IMR-90 (cell line): ENCODE measurements around the gene CLEC1A. TPM values are rescaled to one million over a fixed set of nuclear protein-coding genes. Genes with fewer than 3 reads are reported as not detected.

Experiments
- ATAC-seq: fragments of 200-7000 bp; cut with Tn5 transposase; 2 replicates; pipeline ENCODE4 v1.9.1; 2020; ENCODE audit warnings: low read depth, mild to moderate bottlenecking, moderate library complexity
- BruUV-seq: library from RNA; stranded (reverse); fragments of 400-500 nt; replicated peaks from 2 replicates; lab custom pipeline; 2021; lab: Mats Ljungman, UMichigan
- CTCF ChIA-PET: fragments of 300-600 bp; formaldehyde crosslinking; extraction: SDS; loops from one replicate; lab custom pipeline; 2021; ENCODE audit warnings: antibody characterized with exemption; lab: Yijun Ruan, JAX
- POLR2A ChIA-PET: fragments of 300-600 bp; sonication (Branson Sonifier 250); formaldehyde crosslinking; loops from one replicate; lab custom pipeline; 2022; ENCODE audit warnings: antibody characterized with exemption; ENCODE audit not compliant: unreplicated experiment; lab: Charles Lee
- DNase-seq: peaks from one replicate; pipeline ENCODE4 v3.0.0; 2013
- H2AFZ ChIP-seq: replicated peaks from 2 replicates; pipeline ENCODE3; 2013; ENCODE audit warnings: low read length, mild to moderate bottlenecking; ENCODE audit not compliant: poor library complexity
- H2AK5ac ChIP-seq: 2 replicates; pipeline ENCODE4 v1.6.1; 2013; ENCODE audit warnings: low read depth, low read length, inconsistent platforms
- H2AK9ac ChIP-seq: replicated peaks from 2 replicates; pipeline ENCODE3; 2013; ENCODE audit warnings: mild to moderate bottlenecking, low read depth, low read length, moderate library complexity; ENCODE audit not compliant: poor library complexity
- H2BK120ac ChIP-seq: 2 replicates; pipeline ENCODE4 v1.6.1; 2013; ENCODE audit warnings: low read depth, low read length, inconsistent platforms
- H2BK15ac ChIP-seq: 3 replicates; pipeline ENCODE4 v1.6.1; 2013; ENCODE audit warnings: low read depth, low read length, inconsistent platforms
- H2BK20ac ChIP-seq: 2 replicates; pipeline ENCODE4 v1.6.1; 2013; ENCODE audit warnings: low read depth, mild to moderate bottlenecking, inconsistent platforms, low read length, moderate library complexity
- H2BK5ac ChIP-seq: 2 replicates; pipeline ENCODE4 v1.6.1; 2013; ENCODE audit warnings: mild to moderate bottlenecking, low read depth, low read length, inconsistent platforms; ENCODE audit not compliant: poor library complexity, severe bottlenecking
- H3K14ac ChIP-seq: replicated peaks from 2 replicates; pipeline ENCODE4 v1.6.1; 2013; ENCODE audit warnings: low read depth, low read length, inconsistent platforms
- H3K18ac ChIP-seq: 2 replicates; pipeline ENCODE4 v1.6.1; 2013; ENCODE audit warnings: low read depth, low read length, control low read depth
- H3K23ac ChIP-seq: 2 replicates; pipeline ENCODE4 v1.6.1; 2013; ENCODE audit warnings: low read depth, low read length, inconsistent platforms
- H3K27ac ChIP-seq: 2 replicates; pipeline ENCODE4 v1.5.1; 2013; ENCODE audit warnings: mild to moderate bottlenecking, control low read depth, low read length; ENCODE audit not compliant: insufficient read depth
- H3K27me3 ChIP-seq: 2 replicates; pipeline ENCODE4 v1.6.1; 2013; ENCODE audit warnings: low read length; ENCODE audit not compliant: control insufficient read depth, insufficient read depth
- H3K36me3 ChIP-seq: 2 replicates; pipeline ENCODE4 v1.6.1; 2013; ENCODE audit warnings: low read length, mixed read lengths; ENCODE audit not compliant: control insufficient read depth, insufficient read depth
- H3K4ac ChIP-seq: 2 replicates; pipeline ENCODE4 v1.6.1; 2013; ENCODE audit warnings: low read depth, low read length, inconsistent platforms
- H3K4me1 ChIP-seq: 2 replicates; pipeline ENCODE4 v1.6.1; 2013; ENCODE audit warnings: low read length, mixed read lengths; ENCODE audit not compliant: control insufficient read depth, insufficient read depth
- H3K4me2 ChIP-seq: 2 replicates; pipeline ENCODE4 v1.6.1; 2013; ENCODE audit warnings: low read depth, mild to moderate bottlenecking, control low read depth, low read length, moderate library complexity
- H3K4me3 ChIP-seq: 2 replicates; pipeline ENCODE4 v1.5.1; 2013; ENCODE audit warnings: low read depth, mild to moderate bottlenecking, control low read depth, low read length, moderate library complexity; ENCODE audit not compliant: insufficient read depth
- H3K56ac ChIP-seq: 2 replicates; pipeline ENCODE4 v1.6.1; 2013; ENCODE audit warnings: low read length, inconsistent platforms; ENCODE audit not compliant: insufficient read depth; ENCODE audit errors: extremely low read depth
- H3K79me1 ChIP-seq, 2 experiments: 2 replicates each; pipeline ENCODE4 v1.6.1; 2013; ENCODE audit warnings: low read length in 2 of 2, inconsistent platforms in 1 of 2, low read depth in 1 of 2
- H3K9ac ChIP-seq: 2 replicates; pipeline ENCODE4 v1.6.1; 2013; ENCODE audit warnings: low read depth, low read length, control low read depth
- H3K9me1 ChIP-seq: 2 replicates; pipeline ENCODE4 v1.6.1; 2013; ENCODE audit warnings: low read length, inconsistent platforms; ENCODE audit not compliant: insufficient read depth
- H3K9me3 ChIP-seq: 2 replicates; pipeline ENCODE4 v1.6.1; 2013; ENCODE audit warnings: low read length; ENCODE audit not compliant: control insufficient read depth, insufficient read depth
- H4K20me1 ChIP-seq: 2 replicates; pipeline ENCODE4 v1.6.1; 2013; ENCODE audit warnings: low read length, inconsistent platforms; ENCODE audit not compliant: insufficient read depth
- H4K5ac ChIP-seq: 2 replicates; pipeline ENCODE4 v1.6.1; 2013; ENCODE audit warnings: mild to moderate bottlenecking, low read depth, low read length, control low read depth
- H4K8ac ChIP-seq, 2 experiments: 2 replicates each; pipeline ENCODE4 v1.6.1; 2013; ENCODE audit warnings: low read depth in 2 of 2, low read length in 2 of 2, control low read depth in 1 of 2, inconsistent platforms in 1 of 2
- H4K91ac ChIP-seq: 2 replicates; pipeline ENCODE4 v1.6.1; 2013; ENCODE audit warnings: low read depth, low read length, inconsistent platforms; ENCODE audit not compliant: insufficient read depth
- BHLHE40 ChIP-seq: fragments of 150-350 bp; IDR thresholded peaks from 2 replicates; pipeline ENCODE4 v1.6.1; 2016; ENCODE audit warnings: mild to moderate bottlenecking, low read depth, low read length
- CEBPB ChIP-seq: IDR thresholded peaks from 2 replicates; pipeline ENCODE4 v1.6.1; 2012; ENCODE audit warnings: low read depth, low read length, improper control_type of control experiment
- ELK1 ChIP-seq: fragments of 150-350 bp; IDR thresholded peaks from 2 replicates; pipeline ENCODE4 v1.6.1; 2016; ENCODE audit warnings: low read depth, mild to moderate bottlenecking, low read length, moderate library complexity, borderline replicate concordance
- FOS ChIP-seq: fragments of 150-350 bp; IDR thresholded peaks from 2 replicates; pipeline ENCODE4 v1.6.1; 2016; ENCODE audit warnings: low read depth, low read length
- RFX5 ChIP-seq: IDR thresholded peaks from 2 replicates; pipeline ENCODE4 v1.8.0; 2012; ENCODE audit warnings: low read depth, mild to moderate bottlenecking, low read length, moderate library complexity
- SMC3 ChIP-seq: fragments of 150-350 bp; IDR thresholded peaks from 2 replicates; pipeline ENCODE4 v1.6.1; 2016; ENCODE audit warnings: low read depth, mild to moderate bottlenecking, antibody characterized with exemption, low read length, moderate library complexity
- USF2 ChIP-seq: fragments of 150-350 bp; IDR thresholded peaks from 2 replicates; pipeline ENCODE4 v1.6.1; 2017; ENCODE audit warnings: mild to moderate bottlenecking, antibody characterized with exemption, low read length, low read depth
- WGBS, 2 experiments: methylation state at CpG; one replicate each; pipeline versions ENCODE4 v1.1.5 to v1.1.7; 2013; ENCODE audit warnings: missing lambda C conversion rate in 2 of 2; ENCODE audit not compliant: insufficient read length in 1 of 2; ENCODE audit errors: extremely low coverage in 2 of 2; 5-methylcytosine and 5-hydroxymethylcytosine counted together
- dilution Hi-C: fragments of 300-500 bp; cut with HindIII; formaldehyde crosslinking; loops from one replicate; pipeline ENCODE4 v1.14.3; 2018; ENCODE audit warnings: low sequenced_read_pairs; ENCODE audit not compliant: unreplicated experiment
- in situ Hi-C: fragments of 300-500 bp; cut with MboI; formaldehyde crosslinking; loops from 3 replicates; pipeline ENCODE4 v1.14.3; 2019; ENCODE audit warnings: low sequenced_read_pairs, inconsistent platforms, mixed read lengths
- intact Hi-C: fragments of 100-400 bp; cut with micrococcal nuclease; formaldehyde crosslinking; loops from 2 replicates; pipeline ENCODE4 v1.10.0; 2022
- polyA plus RNA-seq, 3 experiments: library from polyadenylated mRNA; depleted of rRNA; stranded (reverse); fragments of >200 nt; gene quantifications; 2 replicates each; pipeline ENCODE4 v1.2.3, GENCODE V29; 2012; ENCODE audit warnings: low replicate concordance in 1 of 3
- total RNA-seq: library from RNA; depleted of rRNA; stranded (reverse); fragments of >200 nt; gene quantifications from 2 replicates; pipeline ENCODE4 v1.2.3, GENCODE V29; 2012

The CLEC1A gene
- total and polyA plus RNA-seq, 2 of the 4 experiments (the other 2 are of a cell fraction): not detected

- no peak overlapping the region for H2AK5ac ChIP-seq
- H3K9me3 ChIP-seq: peaks cover 3% of the 10 kb centered on the region
- H2AFZ ChIP-seq: no peak overlapping the region
- no peaks in the 10 kb centered on the region for H3K4me1 ChIP-seq
- ATAC-seq (no peak; the same call in 1 of the 2 replicates), DNase-seq (no peak)
- ChIA-PET POLR2A (interaction anchor here (0.6 kb wide), 1 partner anchor 17 kb away, joined by 5 read pairs; no protein-coding TSS in a partner anchor), CTCF (interaction anchor here (1.6 kb wide), 1 partner anchor 13 kb away, joined by 3 read pairs; no protein-coding TSS in a partner anchor)
- no peaks in the 10 kb centered on the region for H3K9me1 ChIP-seq
- WGBS, 2 experiments: no CpG with 5 or more reads among the region's 1 CpG
- no peak overlapping the region for H2AK9ac ChIP-seq
- no peak overlapping the region for H2BK15ac ChIP-seq
- H3K4me2 ChIP-seq: no peak overlapping the region
- no peak overlapping the region for H3K14ac ChIP-seq
- no peaks in the 10 kb centered on the region for H3K36me3 ChIP-seq
- H2BK20ac ChIP-seq: no peak overlapping the region
- no peak overlapping the region for H2BK120ac ChIP-seq
- no peaks in the 10 kb centered on the region for H4K20me1 ChIP-seq
- no TSS peak for BruUV-seq
- H4K5ac ChIP-seq: no peak overlapping the region
- no peaks in the 10 kb centered on the region for H3K79me1 ChIP-seq
- dilution Hi-C loops: no loop called here
- H3K23ac ChIP-seq: no peak overlapping the region
- H2BK5ac ChIP-seq: no peak overlapping the region
- no peak overlapping the region for H3K4me3 ChIP-seq
- in situ Hi-C loops: no loop called here
- H3K27ac ChIP-seq: no peak overlapping the region
- H3K4ac ChIP-seq: no peak overlapping the region
- H3K18ac ChIP-seq: no peak overlapping the region
- H4K8ac ChIP-seq: no peak overlapping the region
- no peak overlapping the region for H4K91ac ChIP-seq
- TF ChIP-seq ELK1 (no peak), FOS (no peak), SMC3 (no peak), BHLHE40 (no peak), CEBPB (no peak), RFX5 (no peak), USF2 (no peak)
- intact Hi-C loops: loop anchor here (2.0 kb wide), 1 partner anchor 17 kb away; the partner anchor contains the start of gene CLEC7A
- H3K9ac ChIP-seq: no peak overlapping the region
- H3K56ac ChIP-seq: no peak overlapping the region
- H3K27me3 ChIP-seq: no peaks in the 10 kb centered on the region
These were observed 15.1 kb upstream of the CLEC1A start for GRCh38 chr12:10113920-10114319.
